LHCN-M2 (cell line): ENCODE measurements around the gene NUFIP1. TPM values are rescaled to one million over a fixed set of nuclear protein-coding genes. Genes with fewer than 3 reads are reported as not detected.

Experiments used
- DNase-seq: peaks from one replicate; pipeline ENCODE4 v3.0.0-alpha.2; 2012; ENCODE audit warnings: low read depth
- polyA plus RNA-seq: library from polyadenylated mRNA; unstranded; fragments of >200 nt; gene quantifications from one replicate; pipeline ENCODE4 v1.2.1, GENCODE V29; 2012; ENCODE audit warnings: missing spikeins
- total RNA-seq: library from RNA; depleted of rRNA; stranded (reverse); fragments of >200 nt; gene quantifications from 2 replicates; pipeline ENCODE4 v1.2.3, GENCODE V29; 2014; rRNA removed

NUFIP1 gene
- total RNA-seq = 4.0 and 4.1 TPM in 2 replicates
- 3.5 TPM for polyA plus RNA-seq

DNA sequence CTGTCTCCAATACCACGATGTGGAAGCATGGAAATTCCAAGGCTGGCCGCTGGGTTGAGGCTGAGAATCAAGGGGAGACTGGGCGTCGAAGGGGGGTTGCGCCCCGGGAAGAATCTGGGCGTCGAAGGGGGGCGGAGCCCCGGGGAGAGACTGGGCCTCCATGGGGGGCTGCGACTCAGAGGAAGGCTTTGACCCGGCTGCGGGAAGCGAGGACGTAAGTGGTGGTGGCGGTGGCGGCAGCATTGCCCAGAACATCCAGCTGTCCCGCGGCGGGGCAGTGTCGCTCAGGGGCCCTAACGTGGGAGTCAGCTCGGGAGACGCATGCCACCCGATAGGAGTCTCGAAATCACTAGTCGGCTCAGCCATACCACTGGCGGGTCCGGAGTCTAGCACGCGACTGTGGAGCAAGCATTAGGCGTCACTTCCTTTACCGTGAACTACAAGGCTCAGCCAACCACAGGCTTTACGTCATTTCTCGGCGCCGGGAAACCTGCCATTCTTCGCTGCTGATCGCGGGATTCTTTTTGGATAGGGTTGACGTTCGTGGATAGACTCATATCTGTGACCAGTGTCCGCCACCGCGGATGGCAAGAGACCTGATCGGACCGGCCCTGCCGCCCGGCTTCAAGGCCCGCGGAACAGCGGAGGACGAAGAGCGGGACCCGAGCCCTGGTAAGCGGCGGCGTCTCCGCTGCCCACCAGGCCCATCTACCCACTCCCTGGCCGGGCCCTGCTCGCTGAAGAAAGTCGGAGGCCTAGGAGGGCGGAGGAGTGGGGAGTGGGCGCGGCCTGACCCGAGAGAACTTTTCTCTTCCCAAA lies at the start of gene NUFIP1, which contains the start of gene GPALPP1:
NUFIP1 (minus strand) TSS at position 401 of the 819 bp plus-strand sequence; CDS start at position 366, 35 bp downstream.
GPALPP1 (plus strand) TSS at position 468 of the 819 bp plus-strand sequence; CDS start at position 585, 117 bp downstream.
- peak; percentile 93 for DNase-seq

DNA sequence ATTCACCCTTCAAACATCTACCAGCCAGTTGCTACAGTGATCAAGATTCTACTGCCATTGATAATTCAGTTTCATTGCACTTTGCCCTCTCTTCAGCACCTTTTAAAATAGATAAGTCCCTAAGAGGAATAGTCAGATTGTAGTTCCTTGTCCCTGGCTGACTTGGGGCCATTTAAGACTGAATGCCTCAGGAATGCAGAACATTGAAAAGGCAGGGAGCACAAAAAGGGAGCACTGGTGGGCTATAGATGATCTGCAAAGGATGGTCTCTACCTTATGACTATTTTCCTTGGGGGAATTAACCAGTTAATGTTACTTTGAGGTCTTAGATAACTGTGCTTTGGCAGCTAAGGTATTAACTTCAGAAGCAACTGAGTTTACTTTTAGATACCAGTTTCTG lies 46.9 kb upstream of the NUFIP1 start:
- no peak for DNase-seq

DNA sequence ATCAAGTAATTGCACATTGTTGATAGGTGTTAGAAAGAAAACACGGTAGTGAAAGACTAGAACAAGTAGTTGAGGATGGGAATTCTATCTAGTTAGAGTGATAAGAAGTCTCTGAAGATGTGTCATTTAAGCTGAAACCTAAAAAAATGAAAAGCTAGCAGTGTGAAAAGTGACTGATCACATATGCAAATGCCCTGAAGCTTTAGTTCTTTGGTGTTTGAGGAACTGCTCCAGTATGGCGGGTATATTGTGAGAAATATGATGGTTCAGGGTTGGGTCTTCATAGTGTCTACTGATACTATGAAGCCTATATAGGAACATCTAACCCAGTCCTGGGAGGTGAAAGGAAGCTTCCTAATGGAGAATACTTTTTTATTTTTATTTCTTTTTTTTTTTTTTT lies 45.1 kb upstream of the NUFIP1 start:
- DNase-seq = no peak

DNA sequence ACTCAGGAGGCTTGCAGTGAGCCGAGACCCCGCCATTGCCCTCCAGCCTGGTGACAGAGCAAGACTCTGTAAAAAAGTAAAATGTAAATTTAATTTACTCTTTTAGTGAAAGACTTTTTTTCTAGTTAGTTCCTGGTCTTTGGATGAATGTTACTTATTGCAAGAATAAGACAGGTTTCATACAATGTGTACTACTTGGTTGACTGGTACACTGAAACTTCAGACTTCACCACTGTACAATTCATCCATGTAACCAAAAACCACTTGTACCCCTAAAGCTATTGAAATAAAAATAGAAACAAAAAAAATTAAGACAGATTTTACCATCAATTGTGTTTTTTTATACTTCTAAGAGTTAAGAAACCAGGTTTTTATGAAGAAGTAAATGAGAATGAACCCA lies 35.6 kb upstream of the NUFIP1 start:
- DNase-seq = no peak

DNA sequence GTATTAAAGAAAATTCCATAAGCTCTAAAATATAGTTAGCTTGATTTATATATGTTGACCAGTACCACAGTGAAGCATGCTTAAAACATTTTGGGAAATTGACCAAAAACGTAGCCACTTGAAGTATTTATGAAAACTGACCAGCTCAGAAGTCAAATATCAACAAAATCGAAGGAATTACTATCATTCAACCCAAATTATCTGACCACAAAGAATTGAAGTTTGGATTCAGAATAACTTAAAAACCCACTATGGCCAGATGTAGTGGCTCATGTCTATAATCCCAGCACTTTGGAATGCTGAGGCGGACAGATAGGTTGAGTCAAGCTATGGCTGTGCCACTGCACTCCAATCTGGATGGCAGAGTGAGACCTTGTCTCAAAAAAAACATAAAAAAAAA lies 32.0 kb upstream of the NUFIP1 start:
- no peak for DNase-seq

DNA sequence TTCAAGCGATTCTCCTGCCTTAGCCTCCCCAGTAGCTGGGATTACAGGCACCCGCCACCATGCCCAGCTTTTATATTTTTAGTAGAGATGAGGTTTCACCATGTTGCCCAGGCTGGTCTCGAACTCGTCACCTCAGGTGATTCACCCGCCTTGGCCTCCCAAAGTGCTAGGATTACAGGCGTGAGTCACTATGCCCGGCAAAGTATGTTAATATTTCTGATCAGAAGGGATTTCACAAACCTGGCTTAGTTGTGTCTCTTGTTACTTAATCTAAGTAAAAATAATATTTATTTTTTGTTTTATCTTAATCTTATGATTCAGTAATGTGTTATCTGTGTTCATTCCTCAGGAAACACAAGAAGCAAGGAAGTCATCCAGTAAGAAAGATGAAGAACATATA lies 30.7 kb upstream of the NUFIP1 start:
- DNase-seq = peak; percentile 38

DNA sequence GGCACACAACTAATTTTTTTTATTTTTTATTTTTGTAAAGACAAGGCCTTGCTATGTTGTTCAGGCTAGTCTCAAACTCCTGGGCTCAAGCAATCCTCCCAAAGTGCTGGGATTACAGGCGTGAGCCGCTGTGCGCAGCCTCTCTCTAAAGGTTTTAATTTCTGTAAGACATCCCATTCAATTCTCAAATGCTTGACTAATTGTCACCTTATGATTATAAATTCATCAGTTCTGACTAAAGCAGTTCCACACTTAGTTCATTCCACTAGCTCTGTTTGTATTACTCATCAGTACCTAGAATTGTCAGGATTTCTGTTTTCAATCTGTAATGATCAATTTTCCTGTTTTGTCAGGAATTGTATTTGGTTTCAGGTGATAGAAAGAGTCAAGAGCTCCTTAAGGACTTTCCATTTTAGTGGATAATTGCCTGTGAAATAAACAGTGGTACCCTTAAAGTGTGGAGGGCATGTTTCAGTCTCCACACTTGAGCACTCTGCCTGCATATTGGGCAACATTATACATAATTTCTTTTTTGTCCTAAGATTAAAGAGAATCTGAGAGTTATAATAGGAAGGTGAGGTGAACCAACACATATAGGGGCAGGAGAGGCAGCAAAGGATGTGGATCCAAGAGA lies 27.6 kb upstream of the NUFIP1 start:
- DNase-seq = no peak

DNA sequence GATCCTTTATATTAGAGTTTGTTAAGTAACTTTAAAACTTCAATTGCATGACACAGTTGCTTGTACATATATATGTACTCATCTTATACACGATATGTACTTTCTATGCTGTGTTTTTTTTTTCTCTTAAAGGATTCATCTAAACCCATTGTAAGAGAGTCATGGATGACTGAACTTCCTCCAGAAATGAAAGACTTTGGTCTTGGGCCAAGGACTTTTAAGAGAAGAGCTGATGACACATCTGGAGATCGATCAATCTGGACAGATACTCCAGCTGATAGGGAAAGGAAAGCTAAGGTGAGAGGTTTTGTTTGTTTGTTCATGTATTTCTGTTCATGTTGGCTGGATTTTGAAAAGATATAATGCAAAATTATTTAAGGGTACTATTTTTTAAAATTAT lies 26.0 kb upstream of the NUFIP1 start:
- DNase-seq = no peak

DNA sequence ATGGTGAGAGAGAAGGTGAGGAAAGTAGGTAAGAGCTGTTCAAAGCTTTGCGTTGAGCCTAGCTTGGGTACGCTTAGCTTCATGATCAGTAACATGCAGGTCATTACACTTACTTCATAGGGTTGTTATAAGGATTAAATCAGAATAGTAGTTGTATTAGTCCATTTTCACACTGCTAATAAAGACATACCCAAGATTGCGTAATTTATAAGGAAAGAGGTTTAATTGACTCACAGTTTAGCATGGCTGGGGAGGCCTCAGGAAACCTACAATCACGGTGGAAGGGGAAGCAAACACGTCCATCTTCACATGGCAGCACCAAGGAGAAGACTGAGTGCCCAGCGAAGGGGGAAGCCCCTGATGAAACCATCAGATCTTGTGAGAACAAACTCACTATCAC lies 21.9 kb upstream of the NUFIP1 start:
- DNase-seq = no peak

DNA sequence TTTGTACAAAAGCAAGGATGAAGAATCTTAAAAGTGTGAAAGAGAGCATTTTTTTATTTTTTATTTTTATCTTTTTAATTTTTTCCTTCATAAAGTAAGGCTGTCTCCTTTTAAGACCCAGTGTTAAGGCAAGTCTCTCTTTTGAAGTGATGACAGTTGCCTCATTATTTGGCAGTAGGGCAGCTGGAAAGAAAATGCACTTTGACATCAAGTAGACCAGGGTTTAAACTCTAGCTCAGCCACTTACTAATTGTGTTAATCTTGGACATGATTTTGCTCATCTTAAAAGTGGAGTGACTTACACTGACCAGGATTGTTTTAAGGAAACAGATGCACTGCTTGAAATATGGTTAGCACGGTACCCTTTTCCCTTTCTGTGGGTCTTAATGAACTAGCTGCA lies 18.6 kb upstream of the NUFIP1 start:
- DNase-seq = no peak

DNA sequence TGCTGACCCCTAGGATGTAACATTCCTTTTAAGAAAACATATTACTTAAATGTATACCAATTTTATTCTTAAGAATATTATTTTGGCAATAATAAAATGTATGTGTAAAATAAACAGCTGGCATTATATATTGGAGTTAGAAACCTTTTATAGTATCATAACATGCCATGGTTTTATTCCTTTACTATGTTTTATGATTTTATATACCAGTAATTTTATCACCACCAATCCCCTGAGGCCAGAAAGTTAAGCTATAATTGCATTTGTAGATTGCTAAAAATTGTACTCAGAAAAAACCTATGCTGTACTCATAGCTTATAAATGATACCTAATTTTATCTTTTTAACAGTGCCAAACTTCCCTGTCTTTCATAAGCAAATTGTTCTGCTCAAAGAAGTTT lies 18.0 kb upstream of the NUFIP1 start:
- DNase-seq = no peak

DNA sequence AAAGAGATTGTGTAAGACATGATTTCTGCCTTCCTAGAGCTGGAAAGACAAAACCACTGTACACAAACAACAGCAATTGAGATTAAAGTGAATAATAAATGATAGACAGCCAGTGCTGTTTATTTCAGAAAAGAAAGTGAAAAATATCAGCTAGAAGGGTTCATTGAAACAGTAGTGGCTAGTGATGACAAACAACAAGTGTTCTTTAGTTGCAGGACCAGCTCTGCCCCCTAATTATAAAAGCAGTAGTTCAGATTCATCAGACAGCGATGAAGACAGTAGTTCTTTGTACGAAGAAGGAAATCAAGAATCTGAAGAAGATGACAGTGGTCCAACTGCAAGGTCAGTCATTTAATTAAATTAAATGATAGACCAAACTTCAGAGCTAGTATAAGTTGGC lies 14.8 kb upstream of the NUFIP1 start:
- DNase-seq = no peak

DNA sequence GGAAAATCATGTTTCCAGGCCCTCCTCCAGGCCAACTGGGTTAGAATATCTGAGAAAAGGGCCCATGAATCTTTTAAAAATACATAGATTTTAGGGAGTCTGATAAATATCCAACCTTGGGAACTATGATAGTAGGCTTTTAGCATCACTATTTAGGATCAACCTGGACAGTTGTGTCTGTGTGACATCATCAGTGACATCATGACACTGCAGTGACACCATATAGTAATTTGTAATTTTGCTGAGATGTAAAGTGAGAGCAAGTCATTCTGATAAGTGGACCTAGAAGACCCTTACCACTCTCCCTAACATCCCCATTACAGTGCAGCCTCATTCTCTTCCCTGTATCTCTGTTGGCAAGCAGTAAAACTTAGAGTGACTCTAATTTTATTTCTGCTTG lies 14.1 kb upstream of the NUFIP1 start:
- DNase-seq = no peak

DNA sequence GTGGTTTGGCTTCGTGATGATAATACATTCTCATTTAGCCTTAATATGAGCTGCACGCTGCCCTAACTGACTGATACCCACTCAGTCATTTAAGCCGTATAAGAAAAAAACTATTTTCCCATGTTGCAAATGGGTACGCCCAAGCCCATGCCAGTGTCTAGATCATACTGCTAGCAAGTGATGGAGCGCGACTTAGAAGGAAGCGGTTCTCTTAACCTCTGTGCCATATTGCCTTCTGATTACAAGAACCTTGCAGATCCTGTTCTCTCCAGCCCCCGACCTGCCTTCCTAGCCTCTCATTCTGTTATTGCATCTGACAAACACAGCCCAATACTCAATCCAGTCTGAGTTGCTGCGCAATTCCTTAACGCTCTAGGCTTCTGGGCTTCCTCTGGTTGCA lies 670 bp upstream of the NUFIP1 start:
- DNase-seq = no peak

DNA sequence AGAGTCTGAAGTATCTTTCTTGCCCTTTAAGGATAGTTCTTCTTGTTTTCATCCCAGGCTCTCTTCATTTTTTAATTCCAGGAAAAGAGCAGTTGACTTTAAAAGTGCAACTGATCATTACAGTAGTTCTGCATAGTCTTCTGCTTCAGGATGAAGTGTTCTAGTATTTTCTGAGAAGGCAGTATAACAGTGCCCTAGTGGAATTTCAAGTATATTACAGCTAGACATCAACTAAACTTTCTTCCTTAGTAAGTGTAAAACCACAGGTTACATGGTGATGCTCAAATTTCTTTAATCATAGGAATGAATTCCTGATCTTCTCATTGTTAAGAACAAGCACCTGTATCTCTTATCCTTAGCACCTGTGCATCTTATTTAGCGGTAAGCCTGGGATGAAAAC lies 10.9 kb downstream of the NUFIP1 start:
- DNase-seq = no peak

DNA sequence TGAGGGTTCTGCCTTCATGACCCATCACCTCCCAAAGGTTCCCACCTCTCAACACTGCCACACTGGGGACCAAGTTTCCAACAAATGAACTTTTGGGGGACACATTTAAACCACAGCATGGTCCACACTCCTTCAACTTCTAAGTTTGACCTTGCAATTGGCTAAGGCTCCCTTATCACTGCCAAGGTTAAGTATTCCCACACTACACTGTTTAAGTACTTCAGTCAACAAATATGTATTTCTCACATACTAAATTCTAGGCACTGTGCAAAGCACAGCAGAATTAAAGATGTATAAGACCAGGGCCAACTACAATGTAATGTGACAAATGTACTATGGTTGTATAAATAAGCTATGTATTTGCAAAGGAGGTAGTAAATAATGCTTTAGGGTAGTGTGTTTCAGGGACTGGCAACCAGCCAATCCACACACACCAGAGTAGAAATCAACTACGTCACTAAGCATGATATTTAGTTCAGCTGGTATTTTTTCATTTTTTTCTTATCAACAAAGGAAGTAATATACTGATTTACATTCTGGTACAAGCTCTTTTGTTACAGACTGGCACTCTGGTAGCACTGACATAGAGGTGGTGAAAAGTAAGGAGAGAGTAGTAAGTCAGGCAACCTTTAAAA lies 12.2 kb downstream of the NUFIP1 start:
- DNase-seq = no peak

DNA sequence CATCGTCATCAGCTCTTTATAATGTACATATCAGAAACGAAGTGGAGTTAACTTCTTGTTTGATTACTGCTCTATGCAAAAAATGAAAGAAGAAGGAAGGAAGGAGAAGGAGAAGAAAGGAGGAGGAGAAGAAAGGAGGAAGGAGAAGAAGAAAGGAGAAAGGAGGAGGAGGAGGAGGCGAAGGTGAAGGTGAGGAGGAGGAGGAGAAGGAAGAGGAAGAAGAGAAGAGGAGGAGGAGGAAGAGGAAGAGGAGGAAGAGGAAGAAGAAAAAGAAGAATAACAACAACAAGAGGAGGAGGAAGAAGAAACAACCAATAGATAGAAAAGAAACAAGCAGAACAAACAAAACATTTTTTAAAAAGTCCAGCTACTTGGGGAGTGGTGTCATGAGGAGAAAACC lies 13.1 kb downstream of the NUFIP1 start:
- DNase-seq = no peak

DNA sequence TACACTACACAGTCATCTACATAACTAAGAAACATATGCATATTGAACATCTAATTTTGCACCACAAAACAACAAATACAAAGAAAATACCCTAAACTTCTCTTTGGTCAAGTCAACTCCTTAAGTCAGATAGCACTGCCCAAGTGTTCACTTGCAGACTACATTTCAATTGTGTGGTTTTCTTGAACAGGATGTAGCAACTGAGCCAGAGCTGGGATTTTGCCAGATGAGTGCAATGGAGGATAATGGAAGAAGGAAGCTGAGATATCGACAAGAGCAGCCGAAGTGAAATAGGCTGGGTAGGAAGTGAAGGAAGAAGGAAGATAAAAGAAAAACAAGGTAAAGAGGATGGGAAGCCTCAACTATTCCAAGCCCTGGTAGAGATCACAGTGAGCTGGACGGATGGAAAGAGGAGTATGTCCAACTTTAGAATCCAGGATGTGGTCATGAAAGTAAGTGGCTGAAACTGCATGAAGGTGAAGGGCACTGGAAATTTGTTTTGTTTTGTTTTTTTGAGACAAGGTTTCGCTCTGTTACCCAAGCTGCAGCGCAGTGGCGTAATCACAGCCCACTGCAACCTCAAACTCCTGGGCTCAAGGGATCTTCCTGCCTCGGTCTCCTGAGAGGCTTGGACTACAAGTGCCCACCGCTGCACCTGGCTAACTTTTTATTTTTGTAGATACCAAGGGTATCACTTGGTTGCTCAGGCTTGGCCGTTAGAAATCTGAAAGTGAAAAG lies 15.0 kb downstream of the NUFIP1 start:
- peak; percentile 62 for DNase-seq

DNA sequence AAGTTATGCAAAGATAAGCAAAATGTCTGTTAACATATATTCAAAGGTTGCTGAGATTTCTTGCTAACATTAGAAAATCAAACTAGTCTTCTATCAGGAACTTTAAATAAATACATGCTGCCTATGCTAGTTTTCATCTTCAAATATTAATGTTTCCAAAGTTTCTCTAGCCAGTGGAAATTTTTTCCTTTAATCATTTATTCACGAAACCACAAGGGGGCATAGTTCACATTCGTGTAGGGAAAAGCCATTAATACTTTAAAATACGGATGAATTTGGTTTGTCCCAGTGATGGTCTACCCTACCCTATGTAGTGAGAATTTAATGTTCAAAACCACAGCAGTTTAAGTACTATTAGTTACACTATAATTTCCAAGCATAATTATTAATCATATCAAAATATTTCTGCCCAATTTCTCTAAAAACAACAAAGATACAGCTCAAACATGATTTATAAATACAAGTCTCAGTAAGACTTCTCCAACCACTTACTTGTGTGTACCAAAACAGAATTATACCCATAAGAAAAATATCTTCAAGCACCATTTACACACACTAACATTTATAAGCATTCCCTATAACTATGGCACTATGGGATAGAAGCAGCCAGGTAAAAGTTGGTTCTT lies 16.2 kb downstream of the NUFIP1 start:
- DNase-seq = peak; percentile 37

DNA sequence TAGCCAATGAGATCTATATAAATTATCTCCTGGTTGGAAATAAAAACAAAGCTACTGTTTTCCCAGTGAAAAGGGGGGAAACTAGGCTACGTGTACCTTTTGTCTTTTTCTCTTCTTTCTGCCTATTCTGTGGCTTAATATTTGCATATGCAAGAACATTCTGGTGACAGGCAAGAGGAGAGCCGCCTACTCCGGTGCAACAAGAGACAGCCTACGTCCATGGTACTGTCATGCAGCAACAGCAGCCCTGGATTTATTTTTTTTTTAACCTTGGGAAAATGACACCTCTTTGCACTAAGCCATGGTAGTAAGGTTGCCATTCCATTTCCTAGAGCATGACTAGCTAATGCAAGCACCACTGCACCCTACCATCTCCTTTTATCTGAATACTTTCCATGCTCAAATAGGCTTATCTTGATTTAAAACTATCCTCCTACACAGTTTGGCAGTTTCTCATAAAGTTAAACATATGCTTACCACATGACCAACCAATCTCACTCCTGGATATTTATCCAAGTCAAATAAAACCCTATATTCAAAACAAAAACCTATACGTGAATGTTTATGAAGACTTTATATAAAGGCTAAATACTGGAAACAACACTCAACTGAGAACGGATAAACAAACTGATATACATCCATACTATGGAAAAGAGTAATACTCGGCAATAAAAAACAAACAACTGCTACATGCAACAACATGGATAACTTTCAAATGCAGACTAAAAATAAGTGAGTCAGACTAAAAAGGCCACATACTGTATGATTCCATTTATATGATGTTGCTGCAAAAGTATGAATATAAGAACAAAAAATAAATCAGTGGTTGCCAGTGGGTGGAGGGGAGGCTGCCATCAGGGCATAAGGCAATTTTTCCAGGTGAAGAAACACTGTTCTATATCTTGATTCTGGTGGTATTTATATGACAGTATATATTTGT lies 17.3 kb downstream of the NUFIP1 start:
- DNase-seq = no peak
